Stimulated activated CD8-positive, alpha-beta memory T cell treated with anti-CD3 and anti-CD28 coated beads, Interleukin-4, amount 100 ng/mL, for 24 hours (primary cell): ENCODE measurements around the gene CHST9.
"Not testable (repeated sequence)": the region's sequence is repeated elsewhere in the genome, so short reads cannot be mapped to it uniquely, and the experiment has no call there.

Source experiments
- DNase-seq: peaks from one replicate; pipeline ENCODE4 v3.0.0-alpha.2; 2020; ENCODE audit warnings: low read depth

The CHST9 gene, protein sequence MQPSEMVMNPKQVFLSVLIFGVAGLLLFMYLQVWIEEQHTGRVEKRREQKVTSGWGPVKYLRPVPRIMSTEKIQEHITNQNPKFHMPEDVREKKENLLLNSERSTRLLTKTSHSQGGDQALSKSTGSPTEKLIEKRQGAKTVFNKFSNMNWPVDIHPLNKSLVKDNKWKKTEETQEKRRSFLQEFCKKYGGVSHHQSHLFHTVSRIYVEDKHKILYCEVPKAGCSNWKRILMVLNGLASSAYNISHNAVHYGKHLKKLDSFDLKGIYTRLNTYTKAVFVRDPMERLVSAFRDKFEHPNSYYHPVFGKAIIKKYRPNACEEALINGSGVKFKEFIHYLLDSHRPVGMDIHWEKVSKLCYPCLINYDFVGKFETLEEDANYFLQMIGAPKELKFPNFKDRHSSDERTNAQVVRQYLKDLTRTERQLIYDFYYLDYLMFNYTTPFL

DNA sequence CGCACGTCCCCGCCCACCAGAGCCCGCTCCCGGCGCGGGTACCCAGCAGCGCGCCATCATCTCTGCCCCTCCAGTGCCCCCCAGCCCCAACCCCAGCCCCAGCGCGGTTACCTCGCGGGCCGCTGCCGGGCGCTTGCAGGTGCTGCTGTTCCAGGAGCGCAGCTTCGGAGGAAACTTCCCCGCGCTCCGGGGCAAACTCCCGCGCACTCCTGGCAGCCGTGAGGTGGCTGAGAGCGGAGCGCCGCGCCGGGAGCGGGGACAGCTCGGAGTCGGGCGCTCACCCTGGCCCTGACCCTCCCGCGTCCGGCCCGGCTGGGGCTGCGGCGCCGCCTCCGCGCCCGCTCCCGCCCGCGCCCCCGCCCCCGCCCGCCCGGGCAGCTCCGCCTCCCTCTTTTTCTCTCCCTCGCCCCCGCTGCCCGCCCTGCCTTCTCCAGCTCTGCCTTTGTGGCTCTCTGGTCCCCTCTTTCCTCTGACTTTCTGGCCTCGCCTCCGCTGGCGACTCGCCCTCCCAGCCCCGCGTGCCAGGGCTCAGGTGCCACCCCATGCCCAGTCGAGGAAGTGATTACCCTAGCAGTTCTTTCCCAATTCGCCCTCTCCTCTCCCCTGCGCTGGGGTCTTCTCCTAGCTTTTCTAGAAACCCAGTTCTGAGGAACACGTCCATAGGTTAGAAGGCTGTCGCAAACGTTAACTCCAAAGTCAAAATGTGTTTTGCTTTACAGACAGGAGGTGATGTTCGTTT is at the start of gene CHST9:
Gene CHST9, minus strand, starts transcription at position 284 of the 739 bp plus-strand sequence. CDS start 42,499 bp downstream, outside the sequence.
- no peak for DNase-seq

DNA sequence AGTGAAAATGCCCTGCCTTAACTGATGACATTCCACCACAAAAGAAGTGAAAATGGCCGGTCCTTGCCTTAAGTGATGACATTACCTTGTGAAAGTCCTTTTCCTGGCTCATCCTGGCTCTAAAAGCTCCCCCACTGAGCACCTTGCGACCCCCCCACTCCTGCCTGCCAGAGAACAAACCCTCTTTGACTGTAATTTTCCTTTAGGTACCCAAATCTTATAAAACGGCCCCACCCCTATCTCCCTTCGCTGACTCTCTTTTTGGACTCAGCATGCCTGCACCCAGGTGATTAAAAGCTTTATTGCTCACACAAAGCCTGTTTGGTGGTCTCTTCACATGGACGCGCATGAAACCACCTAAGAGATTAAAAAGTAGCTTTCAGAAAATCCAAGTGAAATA is 47.2 kb upstream of the CHST9 start:
- not testable (repeated sequence) for DNase-seq

DNA sequence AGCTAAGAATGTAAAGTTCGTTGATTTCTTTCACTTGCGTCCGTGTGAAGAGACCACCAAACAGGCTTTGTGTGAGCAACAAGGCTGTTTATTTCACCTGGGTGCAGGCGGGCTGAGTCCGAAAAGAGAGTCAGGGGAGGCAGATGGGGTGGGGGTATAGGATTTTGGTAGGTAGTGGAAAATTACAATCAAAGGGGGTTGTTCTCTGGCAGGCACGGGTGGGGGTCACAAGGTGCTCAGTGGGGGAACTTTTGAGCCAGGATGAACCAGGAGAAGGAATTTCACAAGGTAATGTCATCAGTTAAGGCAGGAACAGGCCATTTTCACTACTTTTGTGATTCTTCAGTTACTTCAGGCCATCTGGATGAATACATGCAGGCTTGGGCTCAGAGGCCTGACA is 46.6 kb upstream of the CHST9 start:
- not testable (repeated sequence) for DNase-seq

DNA sequence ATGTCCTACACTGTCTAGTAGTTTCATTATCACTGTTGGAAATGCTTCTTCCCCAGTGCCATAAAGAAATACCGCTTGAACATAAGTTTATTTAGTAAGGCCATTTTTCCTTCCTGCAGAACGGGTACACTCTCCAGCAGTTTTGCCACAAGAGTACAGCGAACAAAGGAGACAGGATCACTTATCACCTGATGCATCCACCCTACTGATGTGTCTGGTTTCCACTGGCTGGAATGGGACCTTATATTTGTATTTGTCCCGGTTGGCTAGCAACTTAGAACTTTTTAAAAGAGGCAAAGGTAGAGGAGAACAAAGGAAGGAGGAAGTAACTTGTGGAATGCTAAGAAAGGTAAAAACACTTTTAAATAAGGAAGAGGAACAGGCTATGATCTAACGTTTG is 46.1 kb upstream of the CHST9 start:
- not testable (repeated sequence) for DNase-seq

DNA sequence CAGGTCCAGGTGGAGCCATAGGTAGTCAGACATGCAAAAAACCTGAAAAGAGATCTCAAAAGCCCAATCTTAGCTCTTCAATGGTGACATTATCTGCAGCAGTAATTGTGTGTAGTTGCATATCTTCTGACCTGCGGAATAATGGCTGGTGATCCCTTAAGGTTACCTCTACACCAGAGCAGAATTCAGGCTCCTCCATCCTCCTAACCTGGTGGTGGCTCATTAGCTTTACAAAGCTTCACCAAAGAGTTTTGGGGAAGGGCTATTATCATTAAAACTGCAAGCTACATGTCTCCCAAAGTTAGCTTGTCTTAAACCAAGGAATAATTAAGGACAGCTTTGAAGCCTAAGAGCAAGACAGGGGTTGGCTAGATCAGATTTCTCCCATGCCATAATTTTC is 42.6 kb upstream of the CHST9 start:
- DNase-seq, result no peak

DNA sequence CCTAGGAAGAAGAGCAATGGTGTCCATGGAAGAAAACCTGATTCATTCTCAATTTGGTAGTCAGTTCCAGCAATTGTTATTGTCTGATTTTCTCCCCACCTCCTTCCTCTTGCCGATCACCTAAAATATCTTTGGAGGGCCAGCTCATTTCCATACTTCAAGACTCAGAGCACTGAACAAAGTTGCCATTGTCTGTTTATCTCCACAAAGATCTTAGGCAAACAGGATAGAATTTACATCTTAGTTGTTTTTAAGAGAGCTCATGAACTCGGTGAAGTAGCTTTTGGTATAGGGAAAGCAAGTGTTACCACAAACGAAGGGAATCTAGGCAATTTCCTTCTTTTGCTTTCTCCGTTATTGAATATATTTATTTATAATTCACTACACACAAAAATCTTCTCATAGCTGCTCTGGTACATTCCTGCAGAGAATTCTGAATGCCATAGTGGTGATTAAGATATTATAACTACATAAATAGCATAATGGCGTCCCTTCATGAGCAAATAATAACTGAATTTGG is 41.5 kb upstream of the CHST9 start:
- DNase-seq, result no peak

DNA sequence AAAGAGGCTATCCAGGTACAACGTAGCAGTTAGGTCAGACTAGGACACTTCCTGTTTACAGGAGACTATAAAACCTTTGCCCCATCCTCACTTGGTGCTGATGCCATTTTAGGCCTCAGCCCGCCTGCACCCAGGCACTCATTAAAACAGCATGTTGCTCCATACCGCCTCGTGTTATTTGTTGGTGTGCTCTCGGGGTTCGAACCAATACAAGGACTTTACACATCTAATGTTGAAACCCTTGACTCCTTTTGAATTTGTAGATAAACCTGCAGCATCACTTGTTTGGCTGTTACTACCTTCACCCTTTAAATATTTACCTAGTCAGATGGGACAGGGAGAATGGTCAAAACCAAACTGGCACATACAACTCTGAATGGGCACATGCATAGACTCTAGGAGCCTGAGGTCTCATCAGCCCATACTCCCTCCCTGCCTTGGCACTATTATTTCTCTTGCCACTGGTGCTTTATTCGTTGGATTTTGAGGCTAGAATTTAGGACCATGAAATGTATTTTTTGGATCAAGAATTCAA is 40.9 kb upstream of the CHST9 start:
- DNase-seq, result no peak

DNA sequence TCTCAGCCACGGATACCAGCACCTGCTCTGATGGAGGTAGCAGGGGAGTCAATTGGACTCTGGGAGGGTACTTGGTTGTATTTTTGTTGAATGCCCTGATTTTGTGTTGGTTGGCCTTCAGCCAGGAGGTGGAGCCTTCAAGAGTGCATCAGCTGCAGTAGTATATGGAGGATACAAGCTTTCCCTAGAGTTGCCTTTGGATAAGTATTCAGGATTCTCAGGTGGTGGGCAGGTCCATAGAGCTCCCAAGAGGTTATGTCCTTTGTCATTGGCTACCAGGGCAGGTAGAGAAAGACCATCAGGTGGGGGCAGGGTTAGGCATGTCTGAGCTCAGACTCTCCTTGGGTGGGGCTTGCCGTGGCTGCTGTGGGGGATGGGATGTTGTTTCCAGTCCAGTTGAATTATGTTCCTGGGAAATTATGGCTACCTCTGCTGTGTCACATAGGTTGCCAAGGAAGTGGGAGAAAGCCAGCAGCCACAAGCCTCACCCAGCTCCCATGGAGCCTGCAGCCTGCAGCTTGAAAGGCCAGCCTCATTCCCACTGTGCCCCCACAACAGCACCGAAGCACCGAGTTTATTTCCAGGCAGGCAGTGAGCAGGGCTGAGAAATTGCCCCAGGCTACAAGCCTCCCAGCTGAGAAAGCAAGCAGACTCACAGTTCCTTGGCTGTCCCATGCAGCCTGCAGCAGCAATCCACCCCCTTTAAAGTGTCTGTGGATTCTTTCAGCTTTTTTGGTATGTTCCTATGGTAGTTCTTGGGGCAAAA is 38.6 kb upstream of the CHST9 start:
- DNase-seq, result no peak

DNA sequence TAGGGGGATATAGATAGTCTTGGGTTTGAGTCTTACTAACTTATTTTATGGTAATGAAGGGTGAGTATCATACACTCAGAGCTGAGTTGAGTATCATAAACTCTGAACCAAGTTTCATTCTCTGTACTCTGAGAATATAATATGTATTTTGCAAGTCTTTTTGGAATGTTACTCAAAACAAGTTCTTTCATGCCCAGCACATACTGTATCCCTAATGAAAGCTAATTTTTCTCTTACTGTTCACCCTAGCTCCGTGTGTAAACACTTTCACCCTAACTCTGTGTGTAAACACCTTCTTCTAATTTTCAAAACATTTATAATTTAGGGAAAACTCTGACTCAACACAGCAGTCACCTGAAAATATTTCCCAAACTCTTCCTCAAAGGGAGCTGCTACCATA is 29.7 kb upstream of the CHST9 start:
- DNase-seq, result no peak

DNA sequence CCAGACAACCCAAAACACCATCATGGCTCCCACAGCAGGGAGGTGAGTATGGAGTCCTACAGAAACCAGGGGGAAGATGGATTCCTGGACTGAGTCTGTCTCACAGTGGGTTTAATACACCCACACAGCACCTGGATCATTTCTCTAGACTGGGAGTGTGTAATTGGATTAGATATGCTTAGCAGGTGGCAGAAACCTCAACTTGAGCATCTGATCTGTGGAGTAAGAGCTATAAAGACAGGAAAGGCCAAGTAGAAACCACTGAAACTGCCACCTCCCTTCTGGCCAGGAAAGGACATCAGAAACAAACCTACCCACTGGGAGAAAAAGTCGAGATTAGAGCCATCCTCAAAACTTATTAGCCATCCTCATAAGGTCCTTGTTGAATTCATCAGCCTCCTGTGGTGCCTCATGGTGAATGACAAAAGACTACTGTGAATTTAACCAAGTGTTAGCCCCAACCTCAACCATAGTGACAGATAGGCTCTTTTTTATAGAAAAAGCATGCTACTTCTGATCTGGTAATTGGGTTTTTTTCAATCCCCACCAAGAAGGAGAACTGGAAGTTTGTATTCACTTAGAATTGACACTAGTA is 28.1 kb upstream of the CHST9 start:
- no peak for DNase-seq

DNA sequence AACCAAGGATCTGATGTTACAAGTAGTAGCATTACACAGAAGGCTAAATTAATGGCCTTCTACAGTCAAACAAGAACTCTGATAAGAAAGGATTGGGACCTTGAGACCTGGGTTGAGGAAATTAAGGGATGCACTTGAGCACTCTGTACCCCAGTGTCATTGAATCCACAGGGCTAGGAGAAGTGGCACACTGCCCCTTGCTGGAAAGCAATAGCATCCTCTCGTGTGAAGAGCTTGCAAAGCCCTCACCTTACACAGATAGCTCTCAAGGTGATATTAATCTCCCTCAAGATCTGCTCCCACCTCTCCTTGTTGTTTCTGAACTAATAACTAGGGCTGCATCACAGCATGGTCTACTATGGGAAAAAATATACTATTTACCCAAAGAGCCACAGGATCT is 26.5 kb upstream of the CHST9 start:
- DNase-seq, result no peak

DNA sequence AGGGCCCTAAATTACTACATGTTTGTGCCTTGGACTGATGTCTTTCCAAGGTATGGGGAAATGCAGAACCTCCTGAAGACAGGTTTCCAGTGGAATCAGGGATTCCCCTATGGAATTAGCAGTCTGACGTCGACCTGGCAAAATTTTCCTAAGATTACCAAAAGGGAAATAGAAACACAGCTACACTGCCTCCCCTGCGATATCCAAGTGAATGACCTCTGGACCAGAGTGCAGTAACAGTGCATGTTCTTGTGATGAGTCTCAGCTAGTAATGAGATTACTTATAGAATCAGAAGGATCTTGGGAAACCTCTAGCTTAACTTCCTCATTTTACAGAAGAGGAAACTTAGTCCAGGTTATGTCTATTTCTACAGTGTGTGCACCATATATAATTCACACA is 21.3 kb upstream of the CHST9 start:
- DNase-seq, result no peak

DNA sequence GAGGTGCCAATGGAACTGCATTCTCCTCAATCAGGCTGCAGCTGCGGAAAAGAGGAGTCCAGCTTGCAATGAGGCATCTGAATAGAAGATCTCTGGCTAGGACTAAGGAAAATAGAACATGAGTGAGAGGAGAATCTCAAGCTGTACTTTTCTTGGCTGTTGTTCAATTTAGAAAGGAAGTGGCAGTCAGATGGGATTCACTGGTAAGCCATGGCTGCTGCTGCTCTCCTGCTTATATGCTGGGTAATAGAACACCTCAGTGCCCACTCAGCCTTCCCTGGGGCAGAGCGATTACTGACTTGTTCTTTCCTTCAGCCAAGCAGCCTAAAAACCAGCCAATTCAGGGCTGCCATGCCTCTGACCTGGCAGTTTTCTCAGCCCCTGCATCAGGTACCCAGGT is 17.6 kb upstream of the CHST9 start:
- DNase-seq, result no peak

DNA sequence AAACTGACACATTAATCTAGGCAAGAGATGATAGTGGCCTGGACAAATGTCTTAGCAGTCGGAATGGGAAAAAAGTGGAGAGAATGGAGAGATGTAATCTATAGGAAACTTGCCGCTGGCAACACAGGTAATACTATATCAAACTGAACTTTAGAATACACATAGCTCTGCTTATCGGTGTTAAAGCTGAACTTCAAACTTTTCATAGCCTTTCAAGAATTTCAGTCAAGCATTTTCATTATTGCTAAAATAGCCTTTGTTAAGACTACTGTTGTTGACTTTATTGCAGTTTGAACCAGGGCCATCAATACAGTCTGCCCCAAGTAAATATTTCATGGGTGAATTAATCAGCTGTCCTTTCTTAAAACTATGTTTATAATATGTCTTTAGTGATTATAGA is 12.9 kb upstream of the CHST9 start:
- no peak for DNase-seq

DNA sequence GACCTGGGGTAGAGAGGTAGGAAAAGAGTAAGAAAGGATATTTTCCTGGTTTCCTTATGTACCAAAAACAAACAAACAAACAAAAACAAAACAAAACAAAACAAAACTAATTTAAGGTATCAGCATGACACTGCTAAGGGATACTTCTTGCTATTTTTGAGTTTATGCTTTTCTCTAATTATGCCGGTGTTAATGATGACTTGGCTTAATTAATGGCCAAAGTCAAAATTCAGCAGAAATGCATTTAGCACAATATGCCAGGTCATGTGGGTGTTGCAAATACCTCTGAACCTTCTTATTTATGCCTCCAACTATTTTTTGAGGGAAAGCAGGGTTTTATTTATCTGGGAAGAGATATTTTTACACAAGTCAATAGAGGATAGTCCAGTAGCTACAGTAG is 3.2 kb upstream of the CHST9 start:
- no peak for DNase-seq

DNA sequence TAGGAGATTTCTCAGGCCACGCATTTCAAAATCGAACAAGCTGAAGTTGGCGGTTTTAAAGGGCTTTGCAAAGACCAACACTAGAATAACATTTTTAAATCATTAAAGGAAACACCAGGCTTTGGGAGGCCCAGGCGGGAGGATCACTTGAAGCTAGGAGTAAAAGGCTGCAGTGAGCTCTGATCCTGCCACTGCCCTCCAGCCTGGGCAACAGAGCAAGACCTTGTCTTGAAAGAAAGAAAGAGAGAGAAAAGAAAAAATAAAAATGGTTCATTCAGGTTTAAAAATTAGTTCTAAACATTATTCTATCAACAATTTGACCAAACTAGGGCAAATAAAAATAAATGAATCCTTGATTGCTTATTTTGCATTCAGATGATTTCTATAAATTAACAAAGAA is 789 bp upstream of the CHST9 start:
- DNase-seq, result no peak

DNA sequence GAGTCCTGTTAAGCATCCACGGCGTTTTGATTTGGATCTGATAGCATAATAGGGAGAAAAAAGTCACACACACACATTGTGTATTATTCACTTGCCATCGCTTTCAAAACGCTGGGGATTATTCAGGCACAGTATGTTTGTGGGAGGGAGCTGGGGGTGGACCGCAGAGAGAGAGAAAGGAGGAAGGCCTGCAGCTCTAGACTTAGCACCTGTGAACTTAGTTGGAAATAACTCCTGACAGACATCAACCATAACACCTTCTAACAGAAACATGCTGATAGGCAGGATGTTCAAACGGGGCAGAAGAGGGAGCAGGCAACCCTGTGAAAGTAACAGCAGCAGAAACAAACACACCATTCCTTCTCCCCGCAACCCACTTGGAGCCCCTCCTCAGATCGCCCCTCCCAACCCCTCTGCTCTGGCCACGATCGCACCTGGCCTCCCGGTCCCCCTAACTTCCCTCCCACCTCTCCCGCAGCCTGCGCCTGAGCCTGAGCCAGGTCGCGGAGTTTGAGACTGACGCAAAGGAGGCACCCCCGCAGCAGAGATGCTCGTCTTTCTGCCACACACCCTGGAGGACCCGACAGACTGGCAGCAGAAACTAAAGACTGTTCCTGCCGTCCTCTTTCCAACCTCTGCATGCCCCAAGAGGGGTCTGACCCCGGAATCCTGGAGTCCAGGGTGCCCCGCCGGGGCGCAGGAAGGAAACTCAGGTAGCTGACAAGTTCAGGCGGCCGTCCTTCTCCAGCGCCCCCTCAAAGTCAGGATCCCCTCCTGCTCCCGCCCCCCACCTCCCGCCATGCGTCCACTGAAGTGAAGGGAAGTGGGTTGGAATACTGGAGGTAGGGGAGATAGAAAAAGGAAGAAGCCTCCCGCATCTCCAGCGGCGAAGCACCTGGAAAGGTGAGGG is 738 bp downstream of the CHST9 start:
- no peak for DNase-seq

DNA sequence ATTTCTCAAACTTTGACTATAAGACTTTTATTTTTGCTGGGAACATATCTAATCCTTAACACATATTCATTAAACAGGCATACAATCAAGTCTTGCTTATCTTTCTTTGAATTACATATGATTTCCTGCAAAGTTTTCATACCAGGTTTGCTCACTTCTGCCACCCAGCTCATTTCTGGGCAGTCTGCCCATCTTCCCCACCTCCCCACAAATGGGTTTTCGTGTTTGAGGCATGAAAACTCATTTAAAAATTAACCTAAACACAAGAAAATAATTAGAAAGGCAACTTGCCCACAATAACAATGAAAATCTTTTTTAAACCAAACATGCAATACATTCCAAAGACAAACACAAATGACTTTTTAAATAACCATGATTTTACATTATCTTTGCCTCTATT is 3.4 kb downstream of the CHST9 start:
- DNase-seq, result no peak

DNA sequence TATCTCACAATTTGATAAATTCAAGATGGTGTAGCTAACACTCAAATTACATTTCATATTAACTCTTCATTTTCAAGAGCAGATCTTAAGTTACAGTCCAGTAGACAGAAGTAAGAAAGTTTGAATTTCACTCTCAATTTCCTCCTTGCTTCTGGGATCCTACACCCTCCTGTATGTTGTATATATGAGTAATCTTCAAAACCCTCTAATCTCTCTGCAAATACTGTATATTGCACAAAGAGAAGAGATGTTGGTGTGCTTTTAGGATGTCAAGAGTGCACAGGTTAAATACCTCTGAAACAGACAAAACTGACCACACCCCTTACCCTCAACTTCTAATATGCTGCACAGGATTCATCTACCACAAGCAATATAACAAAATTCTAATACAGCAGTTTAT is 6.7 kb downstream of the CHST9 start:
- DNase-seq, result no peak

DNA sequence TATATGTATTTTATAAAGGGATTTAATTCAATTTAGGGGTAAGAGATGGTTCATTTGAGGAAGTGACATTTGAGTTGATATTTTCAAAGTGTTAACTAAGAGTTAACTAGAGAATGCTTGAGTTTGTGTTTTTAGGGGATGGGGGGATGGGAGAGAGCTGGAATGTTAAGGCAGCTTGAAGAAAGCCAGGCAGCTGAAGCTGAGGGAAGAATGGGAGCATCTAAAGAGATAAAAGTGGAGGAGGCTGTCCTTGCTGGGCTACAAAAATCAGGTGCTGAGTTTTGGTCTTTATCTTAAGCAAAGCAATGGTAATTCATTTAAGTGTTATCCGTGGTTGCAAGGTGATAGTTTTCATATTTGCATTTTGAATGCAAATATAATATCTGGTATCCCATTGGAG is 9.2 kb downstream of the CHST9 start:
- no peak for DNase-seq

DNA sequence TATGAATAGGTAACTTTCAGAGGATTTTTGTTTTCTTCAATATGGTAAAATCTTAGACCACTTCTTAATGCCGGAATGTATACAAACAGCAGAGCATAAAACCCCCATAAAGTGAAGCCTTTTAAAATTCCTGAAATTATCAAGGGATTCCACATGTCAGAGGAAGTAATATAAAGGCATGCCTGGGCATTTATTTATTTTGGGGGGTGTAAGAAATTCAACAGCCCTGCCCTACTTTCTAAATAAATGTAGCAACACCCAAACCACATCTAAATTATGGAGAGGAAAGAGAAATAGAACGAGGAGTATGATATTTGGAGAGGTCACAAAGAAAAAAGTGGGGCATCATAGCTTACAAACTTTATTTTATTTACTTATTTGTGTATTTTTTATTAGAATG is 9.9 kb downstream of the CHST9 start:
- no peak for DNase-seq
